Neural progenitor cell (in vitro differentiated cells): Measurements from ENCODE around the gene DTNB. TPM values are rescaled to one million over a fixed set of nuclear protein-coding genes. Genes with fewer than 3 reads are reported as not detected.

Experiments
- DNase-seq: peaks from one replicate; pipeline ENCODE4 v3.0.0-alpha.2; 2016; ENCODE audit warnings: low spot score
- H2AFZ ChIP-seq: fragments of 200-600 bp; sonication (generic); replicated peaks from 2 replicates; pipeline ENCODE4 v1.6.1; 2016; ENCODE audit warnings: antibody characterized with exemption
- H3F3A ChIP-seq: fragments of 200-600 bp; sonication (generic); 2 replicates; pipeline ENCODE4 v1.6.1; 2016; ENCODE audit warnings: antibody characterized with exemption, low read depth
- H3K27ac ChIP-seq: fragments of 200-600 bp; sonication (generic); 2 replicates; pipeline ENCODE4 v1.5.1; 2016; ENCODE audit warnings: mild to moderate bottlenecking
- H3K27me3 ChIP-seq: fragments of 200-600 bp; sonication (generic); 2 replicates; pipeline ENCODE4 v1.6.1; 2016; ENCODE audit warnings: mild to moderate bottlenecking, moderate library complexity
- H3K36me3 ChIP-seq: fragments of 200-600 bp; sonication (generic); 2 replicates; pipeline ENCODE4 v1.5.1; 2016
- H3K4me1 ChIP-seq: fragments of 200-600 bp; sonication (generic); 2 replicates; pipeline ENCODE4 v1.6.1; 2016; ENCODE audit warnings: mixed run types
- H3K4me2 ChIP-seq: fragments of 200-600 bp; sonication (generic); 2 replicates; pipeline ENCODE4 v1.6.1; 2016
- H3K4me3 ChIP-seq: fragments of 200-600 bp; sonication (generic); 2 replicates; pipeline ENCODE4 v1.5.1; 2016
- H3K79me2 ChIP-seq: fragments of 200-600 bp; sonication (generic); 2 replicates; pipeline ENCODE4 v1.6.1; 2016; ENCODE audit warnings: low read depth
- H3K9ac ChIP-seq: fragments of 200-600 bp; sonication (generic); 2 replicates; pipeline ENCODE4 v1.6.1; 2016
- H3K9me3 ChIP-seq: fragments of 200-600 bp; sonication (generic); 2 replicates; pipeline ENCODE4 v1.5.1; 2016; ENCODE audit warnings: low read depth
- H4K20me1 ChIP-seq: fragments of 200-600 bp; sonication (generic); 2 replicates; pipeline ENCODE4 v1.6.1; 2016; ENCODE audit warnings: low read depth
- H3K27ac Mint-ChIP-seq: 3 replicates; pipeline ENCODE4 v1.8.0; 2021; ENCODE audit warnings: mixed read lengths
- H3K27me3 Mint-ChIP-seq: 2 replicates; pipeline ENCODE4 v1.8.0; 2022; ENCODE audit warnings: low read depth, mild to moderate bottlenecking, inconsistent platforms, moderate library complexity, mixed read lengths; ENCODE audit not compliant: insufficient read depth
- H3K36me3 Mint-ChIP-seq: 3 replicates; pipeline ENCODE4 v1.8.0; 2021; ENCODE audit warnings: mixed read lengths
- H3K4me1 Mint-ChIP-seq: 3 replicates; pipeline ENCODE4 v1.8.0; 2021; ENCODE audit warnings: mixed read lengths
- H3K4me3 Mint-ChIP-seq: 3 replicates; pipeline ENCODE4 v1.8.0; 2021; ENCODE audit warnings: mild to moderate bottlenecking, moderate library complexity, mixed read lengths
- H3K9me3 Mint-ChIP-seq: 3 replicates; pipeline ENCODE4 v1.8.0; 2020; ENCODE audit warnings: mixed read lengths
- CTCF ChIP-seq: fragments of 200-600 bp; sonication (generic); IDR thresholded peaks from 2 replicates; pipeline ENCODE4 v1.5.1; 2017; ENCODE audit warnings: antibody characterized with exemption, mild to moderate bottlenecking
- EZH2 ChIP-seq: fragments of 200-600 bp; sonication (generic); IDR thresholded peaks from 2 replicates; pipeline ENCODE4 v1.6.1; 2017; ENCODE audit warnings: antibody characterized with exemption, mild to moderate bottlenecking, moderate library complexity
- EZH2phosphoT487 ChIP-seq: fragments of 200-600 bp; sonication (generic); IDR thresholded peaks from 2 replicates; pipeline ENCODE4 v1.6.1; 2017; ENCODE audit warnings: antibody characterized with exemption
- total RNA-seq: library from RNA; depleted of rRNA; stranded (reverse); fragments of >200 nt; gene quantifications from 2 replicates; pipeline ENCODE4 v1.2.3, GENCODE V29; 2015; ENCODE audit warnings: low replicate concordance

The DTNB gene
- total RNA-seq, 1 donor from 2014 or later: 27.1 TPM

- Mint-ChIP-seq H3K27ac (no peak overlapping the region), H3K4me1 (no peaks in the 10 kb centered on the region), H3K36me3 (peaks cover 4% of the 10 kb centered on the region), H3K9me3 (no peaks in the 10 kb centered on the region), H3K4me3 (no peak overlapping the region), H3K27me3 (no peaks in the 10 kb centered on the region)
- TF ChIP-seq EZH2 (no peak), CTCF (no peak), EZH2phosphoT487 (no peak)
- no peaks in the 10 kb centered on the region for H3K79me2 ChIP-seq
- H3K4me2 ChIP-seq: no peak overlapping the region
- DNase-seq: no peak
- no peaks in the 10 kb centered on the region for H3K9me3 ChIP-seq
- H3K36me3 ChIP-seq: no peaks in the 10 kb centered on the region
- no peaks in the 10 kb centered on the region for H3K4me1 ChIP-seq
- no peaks in the 10 kb centered on the region for H3K27me3 ChIP-seq
- no peak overlapping the region for H3K9ac ChIP-seq
- H3F3A ChIP-seq: no peaks in the 10 kb centered on the region
- H2AFZ ChIP-seq: no peak overlapping the region
- H3K4me3 ChIP-seq: no peak overlapping the region
- H3K27ac ChIP-seq: no peak overlapping the region
- H4K20me1 ChIP-seq: no peaks in the 10 kb centered on the region
These were observed 227.9 kb downstream of the DTNB start for GRCh38 chr2:25445464-25445863.

GRCh38 chr2:25444608-25445270, 228.6 kb downstream of the DTNB start:
- H2AFZ ChIP-seq: no peak overlapping the region
- no peaks in the 10 kb centered on the region for H3K9me3 ChIP-seq
- no peak overlapping the region for H3K27ac Mint-ChIP-seq
- no peak overlapping the region for H3K4me3 ChIP-seq
- no peaks in the 10 kb centered on the region for H3K79me2 ChIP-seq
- H3K27ac ChIP-seq: no peak overlapping the region
- no peaks in the 10 kb centered on the region for H3K9me3 Mint-ChIP-seq
- H3K9ac ChIP-seq: no peak overlapping the region
- no peaks in the 10 kb centered on the region for H3K4me1 ChIP-seq
- H3K36me3 ChIP-seq: no peaks in the 10 kb centered on the region
- H3K27me3 Mint-ChIP-seq: no peaks in the 10 kb centered on the region
- H3K4me1 Mint-ChIP-seq: no peaks in the 10 kb centered on the region
- DNase-seq: no peak
- no peak overlapping the region for H3K4me2 ChIP-seq
- TF ChIP-seq CTCF (no peak), EZH2phosphoT487 (no peak)
- H3K4me3 Mint-ChIP-seq: no peak overlapping the region
- peaks cover 4% of the 10 kb centered on the region for H3K36me3 Mint-ChIP-seq
- no peaks in the 10 kb centered on the region for H4K20me1 ChIP-seq
- no peaks in the 10 kb centered on the region for H3K27me3 ChIP-seq
- H3F3A ChIP-seq: no peaks in the 10 kb centered on the region

- Mint-ChIP-seq H3K27ac (no peak overlapping the region), H3K36me3 (no peaks in the 10 kb centered on the region), H3K4me1 (no peaks in the 10 kb centered on the region), H3K27me3 (no peaks in the 10 kb centered on the region), H3K9me3 (no peaks in the 10 kb centered on the region), H3K4me3 (no peak overlapping the region)
- no peak overlapping the region for H2AFZ ChIP-seq
- H3K9ac ChIP-seq: no peak overlapping the region
- H3K4me3 ChIP-seq: no peak overlapping the region
- H3F3A ChIP-seq: no peaks in the 10 kb centered on the region
- no peaks in the 10 kb centered on the region for H3K9me3 ChIP-seq
- no peak overlapping the region for H3K4me2 ChIP-seq
- H3K4me1 ChIP-seq: no peaks in the 10 kb centered on the region
- no peak for DNase-seq
- H3K36me3 ChIP-seq: no peaks in the 10 kb centered on the region
- no peak overlapping the region for H3K27ac ChIP-seq
- H3K79me2 ChIP-seq: no peaks in the 10 kb centered on the region
- no peak for TF ChIP-seq EZH2
- TF ChIP-seq CTCF: no peak
- TF ChIP-seq EZH2phosphoT487: no peak
- no peaks in the 10 kb centered on the region for H3K27me3 ChIP-seq
- no peaks in the 10 kb centered on the region for H4K20me1 ChIP-seq
These were observed 229.6 kb downstream of the DTNB start for GRCh38 chr2:25443766-25444165.
